ENCODE results near the gene CACNB1.

The CACNB1 gene

DNA sequence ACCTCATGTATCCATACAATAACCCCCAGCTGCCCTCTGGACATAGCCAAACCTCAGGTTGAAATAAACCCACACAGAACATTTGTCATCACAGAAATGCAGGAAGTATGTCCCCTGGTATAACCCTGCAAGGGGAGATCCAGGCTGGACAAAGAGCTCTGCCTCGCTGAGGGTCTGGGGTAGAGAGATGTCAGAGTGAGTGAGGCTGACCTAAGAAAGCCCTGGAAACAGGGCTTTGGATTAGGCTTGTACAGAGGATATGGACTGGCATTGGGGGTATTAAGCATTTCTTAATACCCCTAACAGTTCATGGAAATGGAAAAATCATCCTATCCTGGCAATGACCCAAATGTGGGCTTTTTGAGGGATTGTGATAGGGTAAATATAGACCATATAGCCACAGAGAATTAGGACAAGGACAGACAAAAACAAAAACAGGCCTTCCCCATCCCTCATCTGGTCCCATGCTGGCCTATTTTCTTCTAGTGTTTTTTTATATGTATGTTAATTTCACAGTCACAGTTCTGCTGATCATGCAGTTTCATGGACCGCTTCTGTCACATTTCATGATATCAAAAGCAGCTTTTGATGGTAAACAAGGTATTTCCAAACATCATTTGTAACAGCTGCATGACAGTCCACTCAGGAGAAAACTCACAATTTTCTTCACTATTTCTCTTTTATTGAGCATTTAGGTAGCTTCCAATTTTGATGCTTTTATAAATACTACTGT is 72.2 kb downstream of the CACNB1 start:
- DNase-seq (ENCODE audit: low read depth, low spot score), result no peak

DNA sequence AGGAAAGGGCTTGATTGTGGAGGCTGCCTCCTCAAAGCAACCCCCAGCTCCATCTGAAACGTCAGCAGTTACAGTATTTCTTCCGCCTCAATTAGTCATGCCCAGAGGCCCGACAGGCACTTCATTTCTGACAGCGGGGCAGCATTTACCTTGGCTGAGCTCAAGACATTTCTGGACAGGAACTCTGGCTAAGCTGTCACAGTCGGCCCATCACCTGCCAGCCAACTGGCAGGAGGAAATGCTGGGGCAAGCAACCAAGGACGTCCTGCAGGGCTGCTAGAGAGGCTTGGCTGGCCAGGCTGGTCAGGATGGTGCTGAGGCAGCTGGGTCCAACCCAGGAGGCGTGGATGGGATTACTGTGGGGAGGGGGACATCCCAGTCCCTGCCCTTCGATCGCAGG is 73.8 kb downstream of the CACNB1 start:
- no peak for DNase-seq (ENCODE audit: low read depth, low spot score)

Data from activated naive CD8-positive, alpha-beta T cell treated with anti-CD3 and anti-CD28 coated beads, Interleukin-2, amount 50 U/mL, for 16 hours (primary cell).